Fibroblast of mammary gland (primary cell): ENCODE data around the gene IRAG1.

Experiments
- DNase-seq: peaks from one replicate; pipeline ENCODE4 v3.0.0-alpha.2; 2010; ENCODE audit warnings: low read depth
- H3K4me3 ChIP-seq: 2 replicates; pipeline ENCODE4 v1.5.1; 2011; ENCODE audit warnings: low read depth, mild to moderate bottlenecking, low read length, moderate library complexity; ENCODE audit not compliant: control insufficient read depth
- TF ChIP-seq, protein P1 (sequence below): conservative IDR thresholded peaks from 2 replicates; pipeline ENCODE4 v1.5.1; 2011; ENCODE audit warnings: low read depth, low read length, inconsistent platforms; ENCODE audit not compliant: control insufficient read depth, insufficient read depth

IRAG1 gene

GRCh38 chr11:10648871-10649270 lies 44.7 kb downstream of the IRAG1 start:
- TF ChIP-seq, protein P1, sequence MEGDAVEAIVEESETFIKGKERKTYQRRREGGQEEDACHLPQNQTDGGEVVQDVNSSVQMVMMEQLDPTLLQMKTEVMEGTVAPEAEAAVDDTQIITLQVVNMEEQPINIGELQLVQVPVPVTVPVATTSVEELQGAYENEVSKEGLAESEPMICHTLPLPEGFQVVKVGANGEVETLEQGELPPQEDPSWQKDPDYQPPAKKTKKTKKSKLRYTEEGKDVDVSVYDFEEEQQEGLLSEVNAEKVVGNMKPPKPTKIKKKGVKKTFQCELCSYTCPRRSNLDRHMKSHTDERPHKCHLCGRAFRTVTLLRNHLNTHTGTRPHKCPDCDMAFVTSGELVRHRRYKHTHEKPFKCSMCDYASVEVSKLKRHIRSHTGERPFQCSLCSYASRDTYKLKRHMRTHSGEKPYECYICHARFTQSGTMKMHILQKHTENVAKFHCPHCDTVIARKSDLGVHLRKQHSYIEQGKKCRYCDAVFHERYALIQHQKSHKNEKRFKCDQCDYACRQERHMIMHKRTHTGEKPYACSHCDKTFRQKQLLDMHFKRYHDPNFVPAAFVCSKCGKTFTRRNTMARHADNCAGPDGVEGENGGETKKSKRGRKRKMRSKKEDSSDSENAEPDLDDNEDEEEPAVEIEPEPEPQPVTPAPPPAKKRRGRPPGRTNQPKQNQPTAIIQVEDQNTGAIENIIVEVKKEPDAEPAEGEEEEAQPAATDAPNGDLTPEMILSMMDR: no peak
- H3K4me3 ChIP-seq: no peak overlapping the region
- DNase-seq: no peak

DNA sequence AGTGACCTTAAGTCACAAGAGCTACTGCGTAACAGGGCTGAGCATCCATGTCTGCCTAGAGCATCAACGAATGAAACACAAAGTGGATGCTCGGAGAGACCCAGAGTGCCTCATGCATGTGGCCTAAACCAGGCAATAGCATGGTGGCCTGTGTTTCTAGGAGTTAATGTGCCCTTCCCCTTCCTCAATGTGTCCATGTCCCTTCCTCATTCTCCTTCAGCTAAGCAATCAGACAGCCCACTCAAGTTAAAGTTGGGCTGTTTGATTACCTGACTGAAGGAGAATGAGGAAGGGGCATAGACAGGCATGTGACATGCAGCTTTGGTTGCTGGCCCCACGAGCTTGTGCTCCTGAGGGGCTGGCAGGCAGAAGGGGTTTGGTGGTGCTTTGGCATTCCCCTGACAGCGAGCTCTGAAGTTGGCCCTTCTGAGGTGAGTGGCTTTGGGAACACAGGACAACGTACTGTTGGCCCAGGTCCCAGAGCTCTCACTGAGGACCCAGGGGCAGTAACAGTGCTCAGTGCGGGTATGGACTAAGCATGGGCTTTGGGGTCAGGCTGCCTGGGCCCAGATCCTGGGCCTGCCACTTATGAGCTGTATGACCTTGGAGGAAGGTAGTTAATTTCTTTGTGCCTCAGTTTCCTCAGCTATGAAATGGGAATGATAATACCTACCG lies 46.7 kb downstream of the IRAG1 start:
- no peak overlapping the region for H3K4me3 ChIP-seq
- no peak for DNase-seq
- TF ChIP-seq, protein P1: no peak

DNA sequence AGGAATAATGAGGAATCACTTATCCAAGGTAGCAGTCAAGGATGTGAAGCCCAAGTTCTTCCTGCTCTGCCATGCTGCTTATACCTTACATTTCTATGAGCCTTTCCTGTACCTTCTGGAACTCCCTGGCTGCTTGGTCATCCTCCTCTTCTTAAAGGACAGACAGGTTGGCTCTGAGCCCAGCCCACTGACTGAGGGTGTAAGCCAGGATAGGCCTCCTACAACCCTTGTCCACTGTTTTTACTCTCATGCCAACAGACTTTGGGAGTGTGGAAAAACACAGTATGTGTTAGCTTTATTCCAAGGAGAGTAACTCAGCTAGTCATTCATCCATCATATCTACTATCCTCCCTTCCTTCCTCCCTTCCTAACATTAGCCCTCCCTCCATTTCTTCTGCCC lies 47.5 kb downstream of the IRAG1 start:
- no peak overlapping the region for H3K4me3 ChIP-seq
- TF ChIP-seq, protein P1: no peak
- no peak for DNase-seq

- TF ChIP-seq, protein P1: no peak
- DNase-seq: no peak
- H3K4me3 ChIP-seq: no peak overlapping the region
Measured at GRCh38 chr11:10645212-10645795, 48.3 kb downstream of the IRAG1 start.
